Measurements from ENCODE around the gene RXRG.

The RXRG gene

GRCh38 chr1:165354739-165355138, 90.2 kb downstream of the RXRG start:
- H3K4me3 ChIP-seq (replicated peaks in 1 of 2; ENCODE audit: low read depth in 2 of 2, low read length in 2 of 2), result no peak overlapping the region
- no peak for TF ChIP-seq CTCF (IDR thresholded peaks at IDR 0.05; ENCODE audit: low read depth, low read length)
- DNase-seq (ENCODE audit: low read depth in 2 of 2), result no peak

- DNase-seq (ENCODE audit: low read depth in 2 of 2), result no peak
- H3K4me3 ChIP-seq (replicated peaks in 1 of 2; ENCODE audit: low read depth in 2 of 2, low read length in 2 of 2), result no peak overlapping the region
- no peak for TF ChIP-seq CTCF (IDR thresholded peaks at IDR 0.05; ENCODE audit: low read depth, low read length)
These were observed 90.9 kb downstream of the RXRG start for GRCh38 chr1:165353731-165354671.

DNA sequence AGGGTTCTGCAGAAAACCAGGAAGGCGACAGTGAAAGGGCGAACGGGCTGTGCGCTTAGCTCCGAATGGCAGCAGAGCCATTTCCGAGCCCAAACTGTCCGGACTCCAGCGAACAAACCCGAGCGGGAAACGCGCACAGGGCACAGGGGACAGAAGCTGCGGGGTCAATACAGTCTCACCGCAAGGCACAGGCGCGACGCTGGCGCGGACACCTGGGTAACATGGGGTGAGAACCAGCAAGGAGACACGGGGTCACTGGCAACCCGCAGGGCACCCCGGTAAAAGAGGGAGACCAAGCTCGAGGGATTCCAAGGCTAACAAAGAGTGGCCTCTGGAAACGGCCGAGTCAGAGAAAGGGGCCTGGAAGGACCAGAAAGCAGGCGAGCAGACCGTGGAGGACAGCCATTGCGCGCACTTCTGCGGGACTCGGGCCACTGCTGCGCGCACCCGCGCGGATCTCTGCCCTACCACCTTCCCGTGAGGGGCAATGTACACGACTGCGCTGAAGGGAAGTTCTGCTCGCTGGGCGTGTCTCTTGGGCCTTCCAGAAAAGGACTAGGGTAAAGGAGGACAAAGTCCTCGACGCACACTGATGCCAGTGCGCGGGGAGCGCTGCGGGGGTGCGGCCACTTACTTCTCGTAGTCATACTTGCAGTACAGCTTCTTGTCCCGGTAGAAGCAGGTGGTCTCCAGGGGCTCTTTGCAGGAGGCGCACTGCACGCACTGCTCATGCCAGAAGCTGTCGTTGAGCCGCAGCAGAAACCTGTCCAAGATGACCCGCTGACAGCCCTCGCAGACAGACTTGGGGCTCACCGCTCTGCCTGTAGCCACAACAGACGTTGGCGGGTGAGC, 92.3 kb downstream of the RXRG start:
- no peak for DNase-seq (ENCODE audit: low read depth in 2 of 2)
- H3K4me3 ChIP-seq (replicated peaks in 1 of 2; ENCODE audit: low read depth in 2 of 2, low read length in 2 of 2), result no peak overlapping the region
- no peak for TF ChIP-seq CTCF (IDR thresholded peaks at IDR 0.05; ENCODE audit: low read depth, low read length)

DNA sequence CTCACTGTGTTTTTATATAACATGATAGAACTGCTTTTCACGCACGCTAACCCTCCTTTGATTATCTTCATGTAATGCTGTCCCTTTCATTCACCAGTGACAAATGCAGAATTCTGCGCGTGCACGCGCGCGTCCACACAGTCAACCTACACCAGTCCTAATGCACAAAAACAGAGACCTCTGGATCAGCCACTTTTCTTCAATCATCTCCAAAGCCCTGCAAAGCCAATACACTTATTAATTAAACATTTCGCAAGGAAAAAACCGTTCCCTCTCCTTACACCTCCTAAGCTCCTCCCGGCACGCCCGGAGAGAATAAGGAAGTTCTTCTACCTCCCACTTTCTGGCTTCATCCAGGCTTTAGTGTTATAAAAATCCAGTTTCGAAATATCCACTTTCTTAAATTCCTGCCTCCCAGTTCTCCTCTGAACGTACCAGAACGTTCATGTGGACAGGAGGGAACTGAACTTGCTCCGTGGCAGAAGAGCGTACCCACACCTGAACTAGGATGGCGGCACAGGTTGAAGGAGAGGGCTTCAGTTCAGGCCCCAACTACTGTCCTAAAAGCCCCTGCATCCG, 93.0 kb downstream of the RXRG start:
- TF ChIP-seq CTCF (IDR thresholded peaks at IDR 0.05; ENCODE audit: low read depth, low read length), result no peak
- no peak for DNase-seq (ENCODE audit: low read depth in 2 of 2)
- H3K4me3 ChIP-seq (replicated peaks in 1 of 2; ENCODE audit: low read depth in 2 of 2, low read length in 2 of 2), result no peak overlapping the region

All from cardiac fibroblast (primary cell).